GM12801 (cell line): ENCODE measurements around the gene ZNF213.

Experiments used
- CTCF ChIP-seq: IDR thresholded peaks from one replicate; pipeline ENCODE4 v1.5.1; 2011; ENCODE audit warnings: control low read depth; ENCODE audit not compliant: insufficient read length; ENCODE audit errors: extremely low read depth

ZNF213 gene

GRCh38 chr16:3158026-3158509, 23.2 kb downstream of the ZNF213 start:
- TF ChIP-seq CTCF = no peak

- TF ChIP-seq CTCF = no peak
These were observed 23.9 kb downstream of the ZNF213 start for GRCh38 chr16:3158510-3159314.

GRCh38 chr16:3161235-3162018, 26.6 kb downstream of the ZNF213 start:
- no peak for TF ChIP-seq CTCF

GRCh38 chr16:3164121-3164991, 29.5 kb downstream of the ZNF213 start:
- TF ChIP-seq CTCF = no peak

- TF ChIP-seq CTCF = no peak
These were observed 30.4 kb downstream of the ZNF213 start for GRCh38 chr16:3165111-3165822.

- no peak for TF ChIP-seq CTCF
These were observed 31.7 kb downstream of the ZNF213 start for GRCh38 chr16:3166505-3166886.
